ENCODE measurements around the gene ANKRD49.

ANKRD49 gene

DNA sequence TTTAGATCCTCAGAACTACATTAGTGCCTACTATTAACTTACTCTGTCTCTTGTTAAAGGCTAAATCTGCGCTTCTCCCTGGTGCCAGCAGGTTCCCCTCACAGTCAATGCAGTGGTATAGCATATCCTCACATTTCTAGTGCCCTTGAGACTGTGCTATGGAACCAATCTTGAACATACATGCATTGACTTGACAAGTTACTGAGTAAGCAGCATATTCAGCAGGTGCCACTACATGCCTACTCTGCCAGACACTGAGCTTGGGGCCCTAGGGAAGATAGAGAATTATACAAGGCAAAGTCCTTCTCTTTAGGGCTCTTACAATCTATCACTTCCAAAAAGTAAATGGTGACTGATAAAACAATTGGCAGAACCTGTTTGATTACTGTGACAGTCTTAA lies 53.1 kb downstream of the ANKRD49 start:
- TF ChIP-seq, protein P1, sequence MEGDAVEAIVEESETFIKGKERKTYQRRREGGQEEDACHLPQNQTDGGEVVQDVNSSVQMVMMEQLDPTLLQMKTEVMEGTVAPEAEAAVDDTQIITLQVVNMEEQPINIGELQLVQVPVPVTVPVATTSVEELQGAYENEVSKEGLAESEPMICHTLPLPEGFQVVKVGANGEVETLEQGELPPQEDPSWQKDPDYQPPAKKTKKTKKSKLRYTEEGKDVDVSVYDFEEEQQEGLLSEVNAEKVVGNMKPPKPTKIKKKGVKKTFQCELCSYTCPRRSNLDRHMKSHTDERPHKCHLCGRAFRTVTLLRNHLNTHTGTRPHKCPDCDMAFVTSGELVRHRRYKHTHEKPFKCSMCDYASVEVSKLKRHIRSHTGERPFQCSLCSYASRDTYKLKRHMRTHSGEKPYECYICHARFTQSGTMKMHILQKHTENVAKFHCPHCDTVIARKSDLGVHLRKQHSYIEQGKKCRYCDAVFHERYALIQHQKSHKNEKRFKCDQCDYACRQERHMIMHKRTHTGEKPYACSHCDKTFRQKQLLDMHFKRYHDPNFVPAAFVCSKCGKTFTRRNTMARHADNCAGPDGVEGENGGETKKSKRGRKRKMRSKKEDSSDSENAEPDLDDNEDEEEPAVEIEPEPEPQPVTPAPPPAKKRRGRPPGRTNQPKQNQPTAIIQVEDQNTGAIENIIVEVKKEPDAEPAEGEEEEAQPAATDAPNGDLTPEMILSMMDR (IDR thresholded peaks at IDR 0.05; ENCODE audit: control insufficient read depth, extremely low read depth, insufficient read depth), result no peak
- no peak overlapping the region for H3K4me3 ChIP-seq (ENCODE audit: low read depth, low read length)
- no peak for DNase-seq (ENCODE audit: low read depth)

DNA sequence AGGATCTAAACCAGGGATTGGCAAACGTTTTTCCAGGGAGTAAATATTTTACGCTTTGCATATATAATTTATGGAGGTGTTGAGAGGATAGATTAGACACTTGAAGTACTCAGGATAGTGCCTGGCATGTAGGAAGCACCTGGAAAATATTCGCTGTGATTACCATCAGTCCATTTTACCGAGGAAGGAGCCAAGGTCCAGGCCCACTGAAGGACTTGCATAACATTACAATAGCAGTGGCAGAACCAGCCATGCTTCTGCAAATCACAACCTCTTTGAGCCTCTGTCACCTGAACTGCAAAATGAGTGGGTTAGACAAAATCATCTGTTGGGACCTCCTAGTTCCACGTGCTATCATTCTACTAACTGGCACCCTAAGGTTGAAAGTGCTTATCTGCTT lies 55.4 kb downstream of the ANKRD49 start:
- TF ChIP-seq, protein P1 (IDR thresholded peaks at IDR 0.05; ENCODE audit: control insufficient read depth, extremely low read depth, insufficient read depth), result no peak
- no peak for DNase-seq (ENCODE audit: low read depth)
- H3K4me3 ChIP-seq (ENCODE audit: low read depth, low read length), result no peak overlapping the region

All from LNCaP clone FGC (cell line).